GM18508 (cell line): ENCODE measurements around the gene PTGES.
"Not testable (repeated sequence)": the region's sequence is repeated elsewhere in the genome, so short reads cannot be mapped to it uniquely, and the experiment has no call there.

Experiments
- ATAC-seq: cut with Tn5 transposase; IDR thresholded peaks from one replicate; pipeline ENCODE4 v1.9.1; 2021; ENCODE audit warnings: moderate number of reproducible peaks; ENCODE audit not compliant: insufficient read depth, unreplicated experiment

The PTGES gene

DNA sequence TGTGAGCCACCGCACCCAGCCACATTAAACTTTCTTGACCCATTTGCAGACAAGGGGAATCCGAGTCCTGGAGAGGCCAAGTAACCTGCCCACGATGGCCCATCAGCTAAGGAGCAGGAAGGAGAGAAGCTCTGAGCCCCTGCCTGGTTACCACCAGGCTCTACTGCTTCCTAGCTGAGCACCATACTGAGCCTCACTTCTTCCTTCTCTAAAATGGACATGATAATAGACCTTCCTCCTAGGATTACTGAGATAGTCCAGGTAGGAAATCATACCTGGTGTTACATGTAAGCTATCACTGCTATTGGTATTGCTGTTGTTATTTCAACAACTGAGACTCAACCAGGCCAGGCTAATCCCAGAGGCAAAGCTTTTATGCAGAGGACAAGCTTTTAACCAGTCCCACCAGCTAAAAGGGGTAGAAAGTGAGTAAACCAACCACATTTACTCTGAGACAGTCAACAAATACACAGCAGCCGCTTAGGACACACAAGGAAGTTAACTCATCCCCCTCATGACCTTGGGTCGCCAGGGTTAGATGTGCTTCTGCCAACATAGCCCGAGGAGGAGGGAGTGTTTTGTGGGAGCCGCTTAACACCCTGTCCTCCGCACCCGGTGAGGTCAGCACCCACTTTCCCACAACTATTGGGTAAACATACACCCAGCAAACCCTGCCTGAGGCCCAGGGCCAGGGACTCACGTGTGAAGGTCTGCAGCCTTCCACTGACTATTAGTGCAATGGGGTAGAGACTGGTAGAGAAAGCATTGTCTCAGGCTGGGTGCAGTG lies 20.6 kb upstream of the PTGES start:
- ATAC-seq, result no peak

DNA sequence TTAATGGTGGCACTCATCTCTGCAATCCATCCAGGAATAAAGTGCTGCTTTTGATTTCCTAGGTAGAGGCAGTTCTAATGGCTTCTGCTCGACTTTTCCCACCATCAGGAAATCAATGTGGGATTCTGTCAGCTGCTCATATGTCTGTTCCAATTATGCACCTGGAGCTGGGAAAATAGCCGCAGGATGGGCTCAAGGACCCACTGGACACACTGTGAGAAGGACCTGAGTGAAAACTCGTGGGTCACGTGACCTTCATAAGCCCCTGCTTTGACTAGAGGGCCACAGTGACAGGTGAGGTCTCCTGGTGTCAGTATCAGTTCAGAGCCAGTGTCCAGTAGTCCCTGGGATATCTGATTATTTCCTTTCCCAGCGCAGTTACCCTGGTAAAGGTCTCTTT lies 17.9 kb upstream of the PTGES start:
- no peak for ATAC-seq

DNA sequence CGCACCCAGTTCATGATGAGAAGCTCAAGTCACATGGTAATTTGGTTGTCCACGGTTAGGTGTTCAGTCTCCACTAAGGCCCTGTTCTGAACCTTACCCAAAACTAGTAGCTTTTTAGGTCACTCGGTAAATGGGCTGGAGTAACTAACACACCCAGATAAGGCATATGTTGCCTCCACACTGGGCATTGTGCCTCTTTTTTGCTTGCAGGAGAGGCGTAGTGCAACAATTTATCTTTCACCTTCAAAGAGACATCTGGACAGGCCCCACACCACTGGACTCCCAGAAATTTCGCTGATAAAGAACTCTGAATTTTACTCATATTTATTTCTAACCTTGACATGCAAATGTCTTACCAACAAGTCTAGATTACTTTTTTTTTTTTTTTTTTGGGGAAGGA lies 16.8 kb upstream of the PTGES start:
- no peak for ATAC-seq

DNA sequence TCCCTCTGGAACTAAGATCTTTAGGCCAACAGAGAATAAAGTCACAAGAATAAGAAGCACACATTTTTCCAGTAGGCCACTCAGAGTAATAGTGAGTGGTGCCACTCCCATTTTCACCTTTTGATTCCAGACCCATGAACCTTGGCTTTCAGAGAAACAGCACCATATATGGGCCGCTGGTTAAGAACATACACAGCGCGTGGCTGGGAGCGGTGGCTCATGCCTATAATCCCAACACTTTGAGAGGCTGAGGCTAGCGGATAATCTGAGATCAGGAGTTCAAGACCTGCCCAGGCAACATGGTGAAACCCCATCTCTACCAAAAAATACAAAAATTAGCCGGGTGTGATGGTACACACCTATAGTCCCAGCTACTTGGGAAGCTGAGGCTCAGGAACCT lies 15.6 kb upstream of the PTGES start:
- no peak for ATAC-seq

DNA sequence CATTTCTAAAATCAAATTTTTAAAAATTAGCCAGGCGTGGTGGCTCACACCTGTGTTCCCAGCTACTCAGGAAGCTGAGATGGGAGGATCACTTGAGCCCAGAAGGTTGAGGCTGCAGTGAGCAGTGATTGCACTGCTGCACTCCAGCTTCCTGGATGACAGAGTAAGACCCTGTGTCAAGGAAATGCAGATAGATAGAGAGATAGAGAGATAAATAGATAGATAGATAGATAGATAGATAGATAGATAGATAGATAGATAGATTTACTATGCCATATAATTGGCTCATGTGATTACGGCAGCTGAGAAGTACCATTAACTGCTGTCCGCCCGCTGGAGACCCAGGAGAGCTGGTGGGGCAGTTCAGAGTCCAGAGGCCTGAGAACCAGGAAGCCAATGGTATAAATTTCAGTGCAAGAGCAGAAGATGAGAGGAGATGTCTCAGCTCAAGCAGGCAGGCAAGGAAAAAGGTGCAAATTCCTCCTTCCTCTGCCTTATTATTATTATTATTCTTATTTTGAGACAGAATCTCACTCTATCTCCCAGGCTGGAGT lies 13.0 kb upstream of the PTGES start:
- ATAC-seq, result no peak

DNA sequence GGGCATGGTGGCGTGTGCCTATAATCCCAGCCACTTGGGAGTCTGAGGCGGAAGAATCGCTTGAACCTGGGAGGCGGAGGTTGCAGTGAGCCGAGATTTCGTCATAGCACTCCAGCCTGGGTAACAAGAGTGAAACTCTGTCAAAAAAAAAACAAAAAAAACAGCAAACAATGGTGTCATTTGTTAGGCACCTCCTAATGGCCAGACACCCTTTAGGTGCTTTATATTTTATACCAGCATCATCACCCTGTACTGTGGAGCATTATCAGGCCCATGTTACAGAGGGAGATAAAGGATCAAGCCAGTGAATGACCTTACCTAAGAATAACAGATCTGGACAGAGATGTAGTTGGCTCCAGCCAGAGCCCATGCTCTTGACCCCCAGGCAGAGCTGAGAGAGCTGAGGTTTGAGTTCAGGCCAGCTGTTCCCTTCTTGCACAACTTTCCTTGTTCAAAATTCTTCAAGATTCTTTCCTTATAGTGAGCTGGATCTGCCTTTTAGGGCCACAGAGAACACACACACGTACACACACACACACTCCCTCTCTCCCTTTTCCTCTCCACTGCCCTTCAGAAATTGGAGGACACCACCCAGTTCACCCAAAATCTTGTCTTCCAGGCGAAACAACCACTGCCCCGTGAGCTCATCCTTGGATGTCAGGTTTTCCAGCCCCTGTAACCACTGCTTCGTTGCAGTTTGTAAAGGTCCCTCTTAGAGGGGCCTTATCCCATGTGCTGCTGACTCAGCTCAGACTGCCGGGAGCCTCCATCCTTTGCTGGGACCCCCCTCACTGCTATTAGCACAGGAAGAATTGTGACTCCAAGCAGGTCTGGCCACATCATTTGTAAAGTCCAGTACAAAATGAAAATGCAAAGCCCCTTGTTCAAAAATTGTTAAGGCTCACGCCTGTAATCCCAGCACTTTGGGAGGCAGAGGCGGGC lies 10.4 kb upstream of the PTGES start:
- no peak for ATAC-seq

DNA sequence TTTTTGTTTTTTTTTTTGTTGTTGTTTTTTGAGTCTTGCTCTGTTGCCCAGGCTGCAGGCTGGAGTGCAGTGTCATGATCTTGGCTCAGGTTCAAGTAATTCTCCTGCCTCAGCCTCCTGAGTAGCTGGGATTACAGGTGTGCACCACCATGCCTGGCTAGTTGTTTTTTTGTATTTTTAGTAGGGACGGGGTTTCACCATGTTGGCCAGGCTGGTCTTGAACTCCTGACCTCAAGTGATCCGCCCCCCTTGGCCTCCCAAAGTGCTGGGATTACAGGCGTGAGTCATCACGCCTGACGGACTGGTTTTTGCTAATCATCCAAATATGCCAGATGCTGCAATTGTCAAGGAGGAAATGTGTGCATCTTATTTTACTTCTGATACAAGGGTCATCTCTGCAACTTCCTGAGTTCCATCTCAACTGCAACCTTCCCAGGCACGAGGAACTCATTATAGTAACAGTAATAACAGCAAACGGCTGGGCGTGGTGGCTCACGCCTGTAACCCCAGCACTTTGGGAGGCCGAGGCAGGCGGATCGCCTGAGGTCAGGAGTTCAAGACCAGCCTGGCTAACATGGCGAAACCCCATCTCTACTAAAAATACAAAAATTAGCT lies 9.6 kb upstream of the PTGES start:
- ATAC-seq, result not testable (repeated sequence)

DNA sequence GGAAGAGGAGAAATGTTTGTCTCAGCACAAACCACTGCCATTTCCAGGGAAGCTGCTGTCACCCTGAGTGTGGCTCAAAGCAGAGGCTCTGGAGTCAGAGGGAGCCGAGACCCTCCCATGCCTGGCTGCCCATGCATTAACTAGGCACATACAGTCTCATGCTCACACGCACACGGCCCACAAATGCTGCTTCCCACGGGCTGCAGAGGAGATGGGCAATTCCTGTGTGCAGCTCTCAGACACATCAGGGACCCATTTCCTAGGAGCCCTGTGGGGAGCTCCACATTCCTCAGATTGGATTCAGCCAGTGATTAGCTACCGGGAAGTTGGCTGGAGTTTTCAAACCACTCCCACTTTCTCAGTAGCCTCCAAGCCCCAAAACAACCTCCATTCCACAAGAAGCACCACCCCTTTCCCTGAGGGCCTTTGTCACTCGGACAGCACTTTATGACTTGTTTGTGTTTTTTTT lies 9.1 kb upstream of the PTGES start:
- ATAC-seq, result no peak

DNA sequence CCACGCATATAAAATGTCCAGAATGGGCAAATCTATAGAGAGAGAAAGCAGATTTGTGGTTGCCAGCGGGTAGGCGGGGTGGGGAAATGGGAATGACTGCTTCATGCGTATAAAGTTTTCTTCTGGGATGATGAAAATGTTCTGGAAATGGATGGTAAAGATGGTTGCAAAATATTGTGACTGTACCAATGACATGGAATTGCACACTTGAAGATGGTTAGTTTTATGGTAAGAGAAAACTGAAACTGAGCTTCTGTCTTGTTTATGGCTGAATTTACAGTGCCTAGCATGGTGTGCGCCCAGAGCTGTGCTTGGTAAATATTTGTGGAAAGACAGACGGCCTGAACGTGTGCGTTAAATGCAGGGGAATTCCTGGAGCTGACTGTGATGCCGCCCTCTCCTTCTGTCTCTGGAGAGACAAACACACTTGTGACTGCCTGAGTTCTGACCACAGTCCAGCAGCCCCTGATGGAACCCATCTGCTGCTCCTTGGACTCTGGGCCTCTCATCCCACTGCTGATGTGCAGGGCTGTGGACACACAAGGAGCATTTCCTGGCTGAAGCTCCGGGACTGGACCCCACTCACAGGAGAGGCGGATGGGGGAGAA lies 8.6 kb upstream of the PTGES start:
- no peak for ATAC-seq

DNA sequence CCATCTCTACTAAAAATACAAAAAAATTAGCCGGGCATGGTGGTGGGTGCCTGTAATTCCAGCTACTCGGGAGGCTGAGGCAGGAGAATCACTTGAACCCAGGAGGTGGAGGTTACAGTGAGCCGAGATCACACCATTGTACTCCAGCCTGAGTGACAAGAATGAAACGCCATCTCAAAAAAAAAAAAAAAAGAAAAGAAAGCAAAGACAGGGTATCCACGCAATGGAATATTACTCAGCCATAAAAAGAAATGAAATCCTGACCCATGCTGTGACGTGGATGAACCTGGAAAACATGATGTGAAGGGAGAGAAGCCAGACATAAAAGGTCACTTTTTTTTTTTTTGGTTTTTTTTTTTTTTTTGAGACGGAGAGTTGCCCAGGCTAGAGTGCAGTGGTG lies 7.9 kb upstream of the PTGES start:
- ATAC-seq, result not testable (repeated sequence)

DNA sequence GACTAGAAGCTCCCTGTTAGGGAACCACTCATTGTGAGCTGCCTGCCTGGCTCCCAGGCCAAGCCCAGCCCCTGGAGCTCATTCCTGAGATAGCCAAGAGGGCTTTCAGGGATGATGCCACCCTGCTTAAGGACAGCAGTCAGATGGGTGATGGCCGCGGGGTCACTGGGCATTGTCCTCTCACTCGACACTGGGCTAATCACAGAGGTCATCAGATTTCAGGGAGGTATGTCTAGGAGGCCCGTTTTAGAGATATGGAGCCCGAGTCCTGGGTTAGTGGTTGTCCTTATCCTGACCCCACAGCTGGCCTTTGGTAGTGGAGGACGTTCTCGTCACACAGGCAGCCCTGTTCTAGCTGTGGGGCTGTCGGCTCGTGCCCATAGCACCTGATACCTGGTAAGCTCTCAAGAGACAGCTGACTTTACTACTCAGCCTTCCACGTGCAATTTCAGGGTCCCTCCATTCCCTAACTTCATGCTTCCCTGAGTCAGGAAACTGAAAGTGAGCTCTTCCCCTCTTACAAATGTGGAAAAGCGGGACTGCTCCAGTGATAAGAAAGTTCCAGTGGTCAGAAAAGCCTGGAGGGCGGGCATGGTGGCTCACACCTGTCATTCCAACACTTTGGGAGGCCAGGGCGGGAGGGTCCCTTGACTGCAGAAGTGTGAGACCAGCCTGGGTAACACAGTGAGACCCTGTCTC lies 7.1 kb upstream of the PTGES start:
- ATAC-seq, result no peak

DNA sequence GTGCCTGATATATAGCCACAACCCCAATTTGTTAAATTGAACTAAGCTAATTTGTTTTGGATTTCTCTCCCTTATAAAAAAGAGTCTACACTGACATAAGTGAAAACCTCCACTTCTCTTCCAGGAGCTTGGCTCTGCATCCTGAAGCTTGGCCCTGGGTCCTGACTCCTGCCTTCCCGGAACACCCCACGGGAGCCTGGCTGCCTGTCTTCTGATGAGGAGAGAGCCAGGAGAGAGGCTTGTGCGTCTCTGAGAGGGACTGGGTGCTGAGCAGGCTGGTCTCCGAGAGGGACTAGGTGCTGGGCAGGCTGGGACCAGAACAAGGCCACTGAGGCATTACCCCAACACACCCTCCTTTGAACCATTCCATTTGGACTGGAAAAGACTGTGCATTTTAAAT lies 6.5 kb upstream of the PTGES start:
- ATAC-seq, result no peak

DNA sequence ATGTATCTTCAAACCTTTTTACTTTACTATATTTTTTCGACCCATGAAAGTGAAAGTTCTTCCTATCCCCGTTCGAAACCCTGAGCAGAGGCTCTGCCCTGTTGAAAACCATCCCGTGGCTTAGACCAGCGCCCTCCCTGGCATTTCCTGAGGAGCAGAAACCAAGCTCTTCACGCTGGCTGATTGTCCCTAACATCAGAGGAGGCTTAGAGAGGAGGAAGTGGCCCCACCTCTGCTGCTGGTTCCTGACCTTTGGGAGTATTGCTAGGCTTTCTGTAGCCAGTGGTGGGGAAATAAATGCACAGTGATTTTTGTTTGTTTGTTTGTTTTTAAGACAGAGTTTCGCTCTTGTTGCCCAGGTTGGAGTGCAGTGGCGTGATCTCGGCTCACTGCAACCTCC lies 4.2 kb upstream of the PTGES start:
- no peak for ATAC-seq

DNA sequence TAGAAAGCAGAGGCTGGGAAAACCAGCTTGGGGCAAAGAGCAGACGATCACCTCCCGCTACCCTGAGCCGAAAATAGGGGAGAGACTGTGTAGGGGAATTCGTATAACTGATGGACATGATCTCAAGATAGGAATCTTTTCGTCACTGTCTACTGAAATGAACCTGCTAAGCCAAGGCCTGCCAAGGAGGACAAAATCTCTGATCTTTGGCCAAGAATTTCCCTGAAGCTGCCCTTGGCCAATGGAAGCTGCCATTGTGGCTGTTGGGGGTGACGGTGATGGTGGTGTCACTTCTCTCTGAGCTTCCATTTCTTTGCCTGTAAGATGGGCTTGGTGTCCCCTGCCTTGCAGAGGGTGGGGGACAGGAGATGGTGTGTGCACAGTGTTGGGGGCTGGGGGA lies 3.3 kb upstream of the PTGES start:
- no peak for ATAC-seq

DNA sequence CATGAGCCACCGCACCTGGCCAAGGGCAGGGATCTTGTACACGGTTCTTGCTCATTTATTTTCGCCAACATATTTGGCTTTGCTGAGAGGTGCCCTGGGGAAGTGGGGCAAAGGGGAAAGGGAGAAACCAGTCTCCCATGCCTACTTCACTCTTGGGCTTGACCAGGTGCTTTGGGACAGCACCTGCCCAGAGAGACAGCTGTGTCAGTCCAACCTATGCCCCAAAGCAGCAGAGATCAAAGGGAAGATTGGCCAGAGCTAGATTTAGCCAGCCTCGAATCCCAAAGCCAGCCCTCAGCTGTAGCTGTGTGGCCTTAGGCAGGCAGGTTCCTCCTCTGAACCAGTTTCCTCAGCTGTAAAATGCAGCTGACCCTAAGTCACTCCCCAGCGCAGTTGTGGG lies 2.3 kb upstream of the PTGES start:
- no peak for ATAC-seq

DNA sequence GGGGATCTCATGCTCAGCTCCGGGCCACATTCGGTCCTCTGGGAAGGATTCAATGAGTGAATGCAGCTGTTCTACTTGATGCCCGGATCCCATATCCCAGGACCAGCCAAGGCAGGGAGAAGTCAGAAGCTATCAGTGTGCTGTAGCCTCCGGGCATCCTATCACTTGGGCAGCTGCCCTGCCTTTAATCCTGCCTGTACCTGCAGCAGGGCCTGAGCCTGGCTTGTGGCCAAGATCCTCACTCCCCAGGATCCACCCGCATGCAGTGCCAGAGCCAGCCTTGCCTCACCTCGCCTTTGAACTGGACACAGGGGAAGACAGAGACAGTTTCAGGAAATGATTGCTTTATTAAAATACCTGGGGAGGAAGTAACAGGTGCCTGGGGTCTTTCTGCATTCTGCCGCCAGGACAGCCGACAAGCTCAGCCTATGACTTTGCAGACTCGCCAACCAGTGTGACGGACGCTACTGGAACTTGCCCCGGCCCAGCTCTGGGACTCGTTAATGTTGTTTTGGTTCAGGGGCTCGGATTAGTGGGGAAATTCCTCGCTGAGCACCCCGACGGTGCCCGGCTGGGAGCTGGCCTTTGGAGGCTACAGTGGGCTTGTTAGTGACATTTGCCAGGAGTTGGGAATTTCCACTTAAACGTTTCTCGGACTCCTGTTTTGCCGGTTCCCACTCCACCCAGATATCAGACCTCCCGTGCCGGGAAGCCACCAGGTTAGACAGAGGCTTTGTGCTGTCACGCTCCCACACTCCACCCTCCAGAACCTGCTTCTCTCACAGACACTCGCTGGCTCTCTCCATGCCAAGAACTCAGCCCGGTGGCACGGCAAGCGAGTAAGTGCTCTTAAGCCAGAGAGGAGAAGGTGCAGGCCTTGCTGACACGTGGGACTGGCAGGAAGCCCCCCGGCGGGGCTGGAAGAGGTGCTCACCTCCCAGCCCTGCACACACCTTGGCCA lies 721 bp downstream of the PTGES start:
- ATAC-seq, result no peak

DNA sequence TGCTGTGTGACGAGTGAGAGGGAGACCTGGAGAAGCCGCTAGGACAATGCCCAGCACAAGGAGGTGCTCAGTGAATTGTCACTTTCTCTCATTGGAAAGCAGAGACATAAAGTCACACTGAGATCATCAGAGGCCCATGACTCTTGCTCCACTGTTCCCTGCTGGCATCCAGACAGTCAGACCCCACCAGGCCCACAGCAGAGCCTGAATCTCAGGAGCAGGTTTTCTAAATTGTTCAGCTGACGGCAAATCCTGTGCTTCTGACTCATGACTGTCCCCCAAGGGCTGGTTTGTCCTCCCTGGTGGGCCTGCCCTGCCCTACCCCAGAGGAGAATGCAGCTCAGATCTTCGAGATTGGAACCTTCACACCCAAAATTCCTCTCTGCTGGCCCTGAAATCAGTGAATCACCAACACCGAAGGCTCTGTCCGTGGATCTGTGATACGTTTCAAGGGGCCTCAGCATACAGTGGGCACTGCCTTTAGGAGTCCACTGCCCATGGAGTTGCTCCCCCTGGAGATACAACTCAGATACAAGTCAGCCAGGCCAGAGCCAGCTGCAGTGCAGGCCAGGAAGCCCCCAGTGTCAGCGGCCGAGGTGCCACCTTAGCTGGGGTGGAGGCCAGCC lies 2.7 kb downstream of the PTGES start:
- no peak for ATAC-seq

DNA sequence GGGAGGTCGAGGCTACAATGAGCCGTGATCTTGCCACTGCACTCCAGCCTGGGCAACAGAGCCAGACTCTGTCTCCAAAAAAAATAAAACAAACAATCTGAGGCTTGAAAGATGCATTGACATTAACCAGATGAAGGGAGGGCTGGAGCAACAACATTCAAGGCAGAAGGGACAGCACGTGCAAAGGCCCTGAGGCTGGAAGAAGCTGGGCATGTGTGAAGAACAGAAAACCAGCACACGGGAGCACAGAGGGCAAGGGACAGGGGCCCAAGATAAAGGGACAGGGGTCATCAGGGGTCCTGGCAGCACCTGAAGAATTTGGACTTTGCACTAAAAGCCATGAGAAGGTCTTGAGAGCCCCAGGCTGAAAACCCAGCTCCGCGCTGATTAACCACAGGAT lies 3.3 kb downstream of the PTGES start:
- no peak for ATAC-seq
